Stimulated activated CD8-positive, alpha-beta memory T cell treated with anti-CD3 and anti-CD28 coated beads, Interleukin-2, amount 100 ng/mL, for 1 hour (primary cell): ENCODE data around the gene ASCL2.
A peak's percentile ranks its signal among the peaks of the same experiment; 100 is the strongest.

ENCODE experiments used
- DNase-seq, 2 donors: peaks; one replicate each; pipeline ENCODE4 v3.0.0-alpha.2; 2020; ENCODE audit warnings: low read depth in 2 of 2

The ASCL2 gene

DNA sequence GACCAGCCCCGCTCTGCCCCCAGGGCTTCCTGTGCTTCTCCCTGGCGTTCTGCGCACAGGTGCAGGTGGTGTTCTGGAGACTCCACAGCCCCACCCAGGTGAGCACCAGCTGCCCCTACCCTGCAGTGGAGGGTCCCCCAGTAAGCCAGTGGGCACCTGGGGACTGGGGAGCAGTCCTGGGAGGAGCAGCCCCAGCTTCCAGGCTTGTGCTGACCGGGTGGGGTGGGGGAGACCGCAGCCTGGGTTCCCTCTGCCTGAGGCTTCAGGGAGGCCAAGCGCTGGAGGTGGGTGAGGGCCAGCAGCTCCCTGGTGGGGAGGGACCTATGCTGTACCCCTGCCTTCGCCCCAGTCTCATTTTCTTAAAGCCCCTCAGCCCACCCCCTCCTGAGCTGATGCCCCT, 38.3 kb upstream of the ASCL2 start:
- DNase-seq = no peak

DNA sequence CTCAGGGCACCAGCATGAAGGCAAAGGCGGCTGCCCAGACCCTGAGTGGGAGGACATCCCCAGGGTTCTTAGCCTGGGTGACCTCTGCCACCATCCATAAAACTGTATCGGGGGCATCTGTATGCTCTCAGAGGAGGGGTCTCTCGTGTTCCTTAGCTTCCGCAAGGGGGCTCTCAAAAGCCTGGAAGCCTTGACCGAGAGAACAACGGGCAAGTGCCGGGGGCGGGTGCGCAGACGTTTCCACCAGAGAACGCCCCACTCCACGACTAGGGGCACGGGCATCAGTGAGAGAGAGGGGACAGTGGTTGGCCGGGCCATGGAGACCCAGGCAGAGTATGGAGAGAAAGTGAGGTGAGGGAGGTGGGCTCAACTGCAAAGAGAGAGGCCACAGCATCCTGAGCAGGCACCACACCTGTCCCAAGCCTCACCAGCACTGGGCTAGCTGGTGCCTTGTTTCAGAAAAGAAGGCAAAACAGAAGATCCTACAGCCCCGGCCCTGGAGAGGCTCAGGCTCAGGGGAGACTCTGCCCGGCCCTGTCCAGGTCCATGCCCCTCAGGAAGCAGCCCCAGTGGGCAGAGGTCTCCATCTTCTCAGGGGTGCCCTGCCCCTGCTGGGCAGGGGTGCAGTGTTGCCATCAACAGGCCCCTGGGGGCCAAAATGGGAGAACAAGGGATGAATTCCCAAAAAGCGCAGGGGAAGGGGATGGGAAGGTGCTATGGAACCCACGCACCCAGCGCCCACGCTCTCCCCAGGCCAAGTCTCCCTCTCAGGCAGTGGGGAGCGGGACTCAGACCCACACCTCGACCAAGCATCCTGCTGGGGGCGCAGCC, 37.3 kb upstream of the ASCL2 start:
- no peak for DNase-seq

DNA sequence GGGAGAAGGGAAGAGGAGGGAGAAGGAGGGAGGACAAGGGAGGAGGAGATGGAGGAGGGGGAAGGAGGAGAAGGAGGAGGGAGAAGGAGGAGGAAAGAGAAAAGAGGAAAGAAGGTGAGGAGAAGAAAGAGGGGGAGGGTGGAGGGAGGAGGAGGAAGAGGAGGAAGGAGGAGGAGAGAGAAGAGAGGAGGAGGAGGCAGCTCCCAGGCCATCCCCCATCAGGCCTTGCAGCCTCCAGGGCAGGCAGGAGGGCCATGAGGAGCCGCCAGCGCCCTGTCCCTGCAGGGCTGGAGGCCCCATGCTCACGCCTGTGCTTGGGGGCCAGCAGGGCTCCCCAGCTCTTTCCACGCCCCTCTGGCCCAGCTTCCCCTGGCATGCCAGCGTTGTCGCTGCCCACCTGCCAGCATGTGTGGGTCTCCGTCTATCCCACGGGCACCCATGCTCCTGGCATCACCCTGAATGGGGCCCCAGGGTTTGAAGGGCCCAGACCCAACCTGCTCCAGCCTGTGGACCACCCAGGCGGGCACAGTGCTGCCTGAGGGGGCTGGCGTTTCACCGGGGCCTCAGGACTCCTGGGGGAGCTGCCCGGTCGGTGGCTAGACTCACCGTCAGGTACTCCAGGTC, 36.6 kb upstream of the ASCL2 start:
- DNase-seq = no peak

- no peak for DNase-seq
Measured at GRCh38 chr11:2306452-2306823, 36.0 kb upstream of the ASCL2 start.

GRCh38 chr11:2305788-2306451, 35.5 kb upstream of the ASCL2 start:
- DNase-seq = no peak

DNA sequence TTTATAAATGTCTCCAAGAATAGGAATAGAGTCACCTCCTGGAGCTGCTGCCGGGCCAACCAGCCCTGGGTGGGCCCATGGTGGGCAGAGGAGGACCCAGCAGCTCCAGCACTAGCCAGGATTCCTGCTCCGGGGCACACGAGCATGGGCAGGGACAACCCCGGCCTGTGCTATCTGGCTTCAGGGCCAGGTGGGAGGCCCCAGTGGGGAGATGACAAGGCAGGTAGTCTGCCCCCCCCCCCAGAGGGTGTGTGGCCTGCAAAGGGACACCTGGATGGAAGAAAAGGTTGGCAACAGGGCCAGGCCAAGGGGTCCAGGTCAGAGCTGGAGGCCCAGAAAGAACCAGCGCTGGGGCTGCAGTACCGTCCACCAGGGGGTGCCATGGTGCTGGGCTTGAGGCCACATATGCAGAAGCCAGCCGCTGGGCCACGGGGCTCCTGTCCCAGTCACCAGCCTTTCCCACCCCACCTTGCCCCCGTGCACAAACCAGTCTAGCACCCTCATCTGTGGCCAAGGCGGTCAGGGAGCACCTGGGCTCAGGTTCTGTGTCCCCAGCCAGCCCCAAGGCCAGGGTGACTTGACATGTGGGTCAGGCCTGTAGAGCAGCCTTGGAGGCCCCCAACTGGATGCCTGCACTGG, 34.9 kb upstream of the ASCL2 start:
- DNase-seq = peak; percentile 61 to 75

DNA sequence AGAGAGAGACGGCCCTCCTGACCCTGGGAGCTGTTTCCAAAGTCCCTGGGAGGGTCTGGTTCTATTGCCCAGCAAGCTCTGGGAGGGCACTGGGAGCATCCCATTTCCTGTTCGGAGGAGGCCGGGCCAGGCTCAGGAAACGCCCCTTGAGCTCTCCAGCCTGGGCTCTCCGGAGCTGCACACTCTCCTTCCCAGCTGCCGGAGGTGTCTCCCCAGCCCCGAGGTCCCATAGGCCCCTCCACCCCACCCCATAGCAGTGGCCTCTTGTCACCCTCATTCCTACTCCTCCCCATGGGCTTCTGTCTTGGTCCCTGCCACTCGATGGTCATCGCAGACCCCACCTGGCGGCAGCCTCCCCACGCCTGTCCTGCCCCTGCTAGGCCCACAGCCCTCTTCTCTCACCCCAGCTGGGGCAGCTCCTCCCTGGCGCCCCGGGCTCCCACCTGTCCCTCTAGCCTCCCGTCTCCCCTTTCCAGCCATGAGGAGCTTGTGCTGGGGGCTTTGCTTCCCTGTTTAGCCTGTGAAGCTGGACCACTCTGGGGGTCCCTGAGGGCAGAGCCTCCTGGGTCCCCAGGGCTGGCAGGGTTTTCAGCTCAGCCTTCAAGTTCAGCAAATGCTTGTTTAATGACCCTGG, 34.2 kb upstream of the ASCL2 start:
- no peak for DNase-seq

GRCh38 chr11:2303627-2304505, 33.5 kb upstream of the ASCL2 start:
- DNase-seq = no peak

DNA sequence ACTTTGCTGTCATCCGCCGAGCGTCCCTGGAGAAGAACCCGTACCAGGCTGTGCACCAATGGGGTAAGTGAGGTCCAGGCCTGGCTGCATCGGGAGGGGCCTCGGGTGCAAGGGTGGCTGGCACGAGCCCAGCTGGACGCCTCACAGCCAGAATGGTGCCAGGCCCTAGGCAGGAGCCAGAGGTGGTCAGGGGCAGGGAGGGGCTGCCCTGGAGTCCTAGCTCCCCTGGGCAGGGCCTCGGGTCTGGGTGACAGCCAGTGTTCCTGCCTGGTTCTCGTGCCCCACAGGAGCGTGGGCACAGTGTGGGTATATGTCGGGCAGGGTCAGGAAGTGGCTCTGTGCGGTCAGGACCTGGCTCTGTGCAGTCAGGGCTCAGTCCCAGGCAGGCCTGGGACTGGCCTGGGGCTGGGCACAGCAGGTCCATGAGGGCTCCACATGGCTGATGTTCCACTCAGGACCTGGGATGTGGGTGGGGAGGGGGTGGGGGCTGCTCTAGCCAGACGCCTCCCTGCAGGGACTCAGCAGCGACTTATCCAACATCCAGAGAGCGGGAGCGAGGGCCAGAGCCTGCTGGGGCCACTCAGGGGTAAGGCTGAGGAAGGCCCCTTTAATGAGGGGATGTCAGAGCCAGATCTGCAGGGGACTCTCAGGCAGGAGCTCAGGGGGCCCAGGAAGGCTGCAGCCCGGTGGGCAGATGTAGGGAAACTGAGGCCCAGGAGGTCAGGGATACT, 32.7 kb upstream of the ASCL2 start:
- no peak for DNase-seq

- no peak for DNase-seq
Measured at GRCh38 chr11:2302306-2302895, 32.0 kb upstream of the ASCL2 start.

GRCh38 chr11:2301631-2302305, 31.4 kb upstream of the ASCL2 start, which contains the start of the genes C11orf21 and TSPAN32:
TSS of gene C11orf21 (minus strand) at chr11:2301918. CDS start at chr11:2301808, 110 bp downstream.
TSS of gene TSPAN32 (plus strand) at chr11:2302013. CDS start at chr11:2302150, 137 bp downstream.
- DNase-seq = no peak

- DNase-seq = no peak
Measured at GRCh38 chr11:2300936-2301630, 30.7 kb upstream of the ASCL2 start.

DNA sequence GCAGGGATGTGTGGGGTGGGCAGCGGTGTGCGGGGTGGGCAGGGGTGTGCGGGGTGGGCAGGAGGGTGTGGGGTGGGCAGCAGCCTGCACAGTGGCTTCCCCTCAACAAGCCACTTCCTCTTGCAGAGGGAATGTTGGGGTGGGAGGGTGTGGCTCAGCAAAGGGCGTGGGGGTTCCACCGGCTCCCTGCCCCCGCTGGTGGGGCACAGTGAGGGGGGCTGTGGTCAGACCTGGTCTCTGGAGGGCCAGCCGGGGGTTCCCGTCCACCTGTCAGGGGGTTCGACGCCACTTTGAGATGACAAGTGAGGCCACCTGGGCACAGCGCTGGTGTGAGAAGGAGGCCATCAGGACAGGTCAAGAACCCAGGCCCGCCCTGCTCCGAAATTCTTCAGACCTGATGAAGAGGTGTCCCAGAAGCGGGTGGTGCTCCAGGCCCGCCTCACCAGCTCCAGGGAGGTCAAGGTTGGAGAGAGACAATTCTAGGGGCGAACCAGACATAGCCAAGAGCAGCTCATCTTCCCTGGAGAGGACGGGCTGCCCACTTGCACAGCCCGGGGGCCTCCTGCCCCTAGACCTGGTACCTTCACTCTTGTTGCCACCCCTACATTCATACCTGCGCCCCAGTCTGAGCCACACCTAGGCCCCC, 30.0 kb upstream of the ASCL2 start:
- no peak for DNase-seq

GRCh38 chr11:2299773-2300172, 29.4 kb upstream of the ASCL2 start:
- DNase-seq = no peak

- no peak for DNase-seq
Measured at GRCh38 chr11:2298795-2299761, 28.7 kb upstream of the ASCL2 start.

- no peak for DNase-seq
Measured at GRCh38 chr11:2298131-2298794, 27.9 kb upstream of the ASCL2 start.
